ENCODE results near the gene XBP1.
"Not testable (repeated sequence)": the region's sequence is repeated elsewhere in the genome, so short reads cannot be mapped to it uniquely, and the experiment has no call there.

Gene XBP1

GRCh38 chr22:28830441-28830840, 30.1 kb upstream of the XBP1 start:
- no peak overlapping the region for H3K27ac ChIP-seq
- no peak overlapping the region for H3K4me3 ChIP-seq (ENCODE audit: low read depth, low read length)
- TF ChIP-seq CTCF (IDR thresholded peaks at IDR 0.05; ENCODE audit: low read depth, low read length) = no peak
- DNase-seq = no peak
- no peaks in the 10 kb centered on the region for H3K9me3 ChIP-seq (ENCODE audit: severe bottlenecking)
- no peaks in the 10 kb centered on the region for H3K27me3 ChIP-seq (ENCODE audit: insufficient read depth, low read depth, severe bottlenecking)
- no peaks in the 10 kb centered on the region for H3K36me3 ChIP-seq

GRCh38 chr22:28829358-28830181, 29.2 kb upstream of the XBP1 start:
- Histone ChIP-seq H3K27ac (no peak overlapping the region), H3K9me3 (ENCODE audit: severe bottlenecking) (no peaks in the 10 kb centered on the region), H3K4me3 (ENCODE audit: low read depth, low read length) (no peak overlapping the region), H3K36me3 (no peaks in the 10 kb centered on the region), H3K27me3 (ENCODE audit: insufficient read depth, low read depth, severe bottlenecking) (no peaks in the 10 kb centered on the region)
- DNase-seq = peak; percentile 71
- peak; percentile 92 for TF ChIP-seq CTCF (IDR thresholded peaks at IDR 0.05; ENCODE audit: low read depth, low read length)

GRCh38 chr22:28826921-28827320, 26.6 kb upstream of the XBP1 start:
- no peak for TF ChIP-seq CTCF (IDR thresholded peaks at IDR 0.05; ENCODE audit: low read depth, low read length)
- DNase-seq = no peak
- Histone ChIP-seq H3K4me3 (ENCODE audit: low read depth, low read length) (no peak overlapping the region), H3K27ac (no peak overlapping the region), H3K9me3 (ENCODE audit: severe bottlenecking) (no peaks in the 10 kb centered on the region), H3K36me3 (no peaks in the 10 kb centered on the region), H3K27me3 (ENCODE audit: insufficient read depth, low read depth, severe bottlenecking) (no peaks in the 10 kb centered on the region)

- not testable (repeated sequence) for H3K36me3 ChIP-seq; H3K9me3 ChIP-seq (ENCODE audit: severe bottlenecking); H3K4me3 ChIP-seq (ENCODE audit: low read depth, low read length); H3K27ac ChIP-seq; DNase-seq; H3K27me3 ChIP-seq (ENCODE audit: insufficient read depth, low read depth, severe bottlenecking)
Observed at GRCh38 chr22:28826430-28826829, 26.1 kb upstream of the XBP1 start.

- H3K36me3 ChIP-seq; H3K27ac ChIP-seq; H3K9me3 ChIP-seq (ENCODE audit: severe bottlenecking); H3K4me3 ChIP-seq (ENCODE audit: low read depth, low read length); DNase-seq; H3K27me3 ChIP-seq (ENCODE audit: insufficient read depth, low read depth, severe bottlenecking): not testable (repeated sequence)
Observed at GRCh38 chr22:28824455-28824854, 24.1 kb upstream of the XBP1 start.

GRCh38 chr22:28822930-28823551, 22.7 kb upstream of the XBP1 start:
- H3K27me3 ChIP-seq (ENCODE audit: insufficient read depth, low read depth, severe bottlenecking) = no peaks in the 10 kb centered on the region
- no peak for TF ChIP-seq CTCF (IDR thresholded peaks at IDR 0.05; ENCODE audit: low read depth, low read length)
- peak; percentile 72 for DNase-seq
- no peak overlapping the region; the same call in 1 of the 2 replicates for H3K4me3 ChIP-seq (ENCODE audit: low read depth, low read length)
- H3K9me3 ChIP-seq (ENCODE audit: severe bottlenecking) = no peaks in the 10 kb centered on the region
- no peaks in the 10 kb centered on the region for H3K36me3 ChIP-seq
- peak overlapping the region; percentile 74 for H3K27ac ChIP-seq

Data from WERI-Rb-1 (cell line).